Measurements from ENCODE around the gene TAS1R2. TPM values are rescaled to one million over a fixed set of nuclear protein-coding genes. Genes with fewer than 3 reads are reported as not detected.

Gene TAS1R2
- total and polyA plus RNA-seq, 2 of the 13 experiments (the other 11 are each of a cell fraction or from before 2014, with no cell fraction given) = not detected

- no peak for TF ChIP-seq CSRNP2 (CRISPR knock-in tag; conservative IDR thresholded peaks at IDR 0.05; ENCODE audit: low read depth)
- TF ChIP-seq ZNF430 (CRISPR knock-in tag; IDR thresholded peaks at IDR 0.05) = peak; percentile 22; the same call in 1 of the 2 replicates
- TF ChIP-seq TBX3 (IDR thresholded peaks at IDR 0.05; ENCODE audit: borderline replicate concordance) = no peak
- TF ChIP-seq ZBTB38 (CRISPR knock-in tag; IDR thresholded peaks at IDR 0.05) = 0 out of 2 replicates have a peak, but pooled peaks have one; percentile 20
- TF ChIP-seq STAT5B (CRISPR knock-in tag; IDR thresholded peaks at IDR 0.05) = no peak
- no peak for TF ChIP-seq KLF6 (CRISPR knock-in tag; IDR thresholded peaks at IDR 0.05)
- TF ChIP-seq ZNF44 (CRISPR knock-in tag; IDR thresholded peaks at IDR 0.05) = 0 out of 2 replicates have a peak, but pooled peaks have one; percentile 59
- no peak for TF ChIP-seq TOE1 (CRISPR knock-in tag; IDR thresholded peaks at IDR 0.05)
- TF ChIP-seq HMG20B (CRISPR knock-in tag; conservative IDR thresholded peaks at IDR 0.05) = 0 out of 2 replicates have a peak, but pooled peaks have one; percentile 21
- TF ChIP-seq CEBPG (CRISPR knock-in tag; IDR thresholded peaks at IDR 0.05) = peak; percentile 80
- no peak for TF ChIP-seq ZNF776 (CRISPR knock-in tag; IDR thresholded peaks at IDR 0.05)
- peak; percentile 57; the same call in 1 of the 2 replicates for TF ChIP-seq ZNF747 (CRISPR knock-in tag; IDR thresholded peaks at IDR 0.05; ENCODE audit: borderline replicate concordance)
- TF ChIP-seq STAT6 (CRISPR knock-in tag; IDR thresholded peaks at IDR 0.05; ENCODE audit: borderline replicate concordance) = 0 out of 2 replicates have a peak, but pooled peaks have one; percentile 38
- TF ChIP-seq ZNF761 (CRISPR knock-in tag; conservative IDR thresholded peaks at IDR 0.05) = 0 out of 2 replicates have a peak, but pooled peaks have one; percentile 38
- peak; percentile 80; the same call in 1 of the 2 replicates for TF ChIP-seq TFAP4 (IDR thresholded peaks at IDR 0.05; ENCODE audit: borderline replicate concordance, low read depth)
- TF ChIP-seq ZNF574 (CRISPR knock-in tag; IDR thresholded peaks at IDR 0.05) = peak; percentile 64
- TF ChIP-seq MYC (CRISPR knock-in tag; IDR thresholded peaks at IDR 0.05; ENCODE audit: borderline replicate concordance) = peak; percentile 52; the same call in 1 of the 2 replicates
- no peak for TF ChIP-seq ZNF562 (CRISPR knock-in tag; IDR thresholded peaks at IDR 0.05; ENCODE audit: borderline replicate concordance)
- no peak for TF ChIP-seq FLYWCH1 (CRISPR knock-in tag; IDR thresholded peaks at IDR 0.05)
- TF ChIP-seq HNF4A (CRISPR knock-in tag; IDR thresholded peaks at IDR 0.05) = peak; percentile 91
- TF ChIP-seq MTA1 (CRISPR knock-in tag; IDR thresholded peaks at IDR 0.05; ENCODE audit: borderline replicate concordance) = no peak
- TF ChIP-seq RBFOX2 (IDR thresholded peaks at IDR 0.05; ENCODE audit: low read depth, low read length) = 0 out of 2 replicates have a peak, but pooled peaks have one; percentile 51
- TF ChIP-seq KMT2A (CRISPR knock-in tag; IDR thresholded peaks at IDR 0.05) = no peak
Observed at GRCh38 chr1:18900303-18900841, 40.9 kb upstream of the TAS1R2 start (continued).

Measured in HepG2 (cell line).